ENCODE data around the gene CMTM4.

GRCh38 chr16:66678337-66678736 is 18.2 kb downstream of the CMTM4 start:
- no peak for TF ChIP-seq CTCF (IDR thresholded peaks at IDR 0.05; ENCODE audit: poor library complexity, severe bottlenecking)
- TF ChIP-seq POLR2AphosphoS5 (IDR thresholded peaks at IDR 0.05), result no peak
- TF ChIP-seq, protein P1, sequence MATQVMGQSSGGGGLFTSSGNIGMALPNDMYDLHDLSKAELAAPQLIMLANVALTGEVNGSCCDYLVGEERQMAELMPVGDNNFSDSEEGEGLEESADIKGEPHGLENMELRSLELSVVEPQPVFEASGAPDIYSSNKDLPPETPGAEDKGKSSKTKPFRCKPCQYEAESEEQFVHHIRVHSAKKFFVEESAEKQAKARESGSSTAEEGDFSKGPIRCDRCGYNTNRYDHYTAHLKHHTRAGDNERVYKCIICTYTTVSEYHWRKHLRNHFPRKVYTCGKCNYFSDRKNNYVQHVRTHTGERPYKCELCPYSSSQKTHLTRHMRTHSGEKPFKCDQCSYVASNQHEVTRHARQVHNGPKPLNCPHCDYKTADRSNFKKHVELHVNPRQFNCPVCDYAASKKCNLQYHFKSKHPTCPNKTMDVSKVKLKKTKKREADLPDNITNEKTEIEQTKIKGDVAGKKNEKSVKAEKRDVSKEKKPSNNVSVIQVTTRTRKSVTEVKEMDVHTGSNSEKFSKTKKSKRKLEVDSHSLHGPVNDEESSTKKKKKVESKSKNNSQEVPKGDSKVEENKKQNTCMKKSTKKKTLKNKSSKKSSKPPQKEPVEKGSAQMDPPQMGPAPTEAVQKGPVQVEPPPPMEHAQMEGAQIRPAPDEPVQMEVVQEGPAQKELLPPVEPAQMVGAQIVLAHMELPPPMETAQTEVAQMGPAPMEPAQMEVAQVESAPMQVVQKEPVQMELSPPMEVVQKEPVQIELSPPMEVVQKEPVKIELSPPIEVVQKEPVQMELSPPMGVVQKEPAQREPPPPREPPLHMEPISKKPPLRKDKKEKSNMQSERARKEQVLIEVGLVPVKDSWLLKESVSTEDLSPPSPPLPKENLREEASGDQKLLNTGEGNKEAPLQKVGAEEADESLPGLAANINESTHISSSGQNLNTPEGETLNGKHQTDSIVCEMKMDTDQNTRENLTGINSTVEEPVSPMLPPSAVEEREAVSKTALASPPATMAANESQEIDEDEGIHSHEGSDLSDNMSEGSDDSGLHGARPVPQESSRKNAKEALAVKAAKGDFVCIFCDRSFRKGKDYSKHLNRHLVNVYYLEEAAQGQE (IDR thresholded peaks at IDR 0.05; ENCODE audit: borderline replicate concordance), result no peak
- no peak for TF ChIP-seq EZH2 (IDR thresholded peaks at IDR 0.05; ENCODE audit: borderline replicate concordance, insufficient read depth, low read length, poor library complexity, severe bottlenecking)
- no peak for TF ChIP-seq TAF1 (IDR thresholded peaks at IDR 0.05; ENCODE audit: low read depth)
- TF ChIP-seq EP300 (conservative IDR thresholded peaks at IDR 0.05; ENCODE audit: poor library complexity, severe bottlenecking), result no peak
- no peak for TF ChIP-seq SMC3 (conservative IDR thresholded peaks at IDR 0.05; ENCODE audit: poor library complexity)
